Stimulated activated CD8-positive, alpha-beta memory T cell treated with anti-CD3 and anti-CD28 coated beads, Interleukin-7, amount 100 ng/mL, for 4 hours (primary cell): ENCODE measurements around the gene TIPRL.

Experiments
- DNase-seq, 2 donors: peaks; one replicate each; pipeline ENCODE4 v3.0.0-alpha.2; 2020; ENCODE audit warnings: low read depth in 2 of 2

Gene TIPRL

GRCh38 chr1:168213349-168213748, 34.6 kb downstream of the TIPRL start:
- no peak for DNase-seq

GRCh38 chr1:168216171-168216570, 37.4 kb downstream of the TIPRL start:
- no peak for DNase-seq

GRCh38 chr1:168217664-168218063, 38.9 kb downstream of the TIPRL start:
- DNase-seq, result no peak

GRCh38 chr1:168218658-168219057, 39.9 kb downstream of the TIPRL start:
- DNase-seq, result no peak

DNA sequence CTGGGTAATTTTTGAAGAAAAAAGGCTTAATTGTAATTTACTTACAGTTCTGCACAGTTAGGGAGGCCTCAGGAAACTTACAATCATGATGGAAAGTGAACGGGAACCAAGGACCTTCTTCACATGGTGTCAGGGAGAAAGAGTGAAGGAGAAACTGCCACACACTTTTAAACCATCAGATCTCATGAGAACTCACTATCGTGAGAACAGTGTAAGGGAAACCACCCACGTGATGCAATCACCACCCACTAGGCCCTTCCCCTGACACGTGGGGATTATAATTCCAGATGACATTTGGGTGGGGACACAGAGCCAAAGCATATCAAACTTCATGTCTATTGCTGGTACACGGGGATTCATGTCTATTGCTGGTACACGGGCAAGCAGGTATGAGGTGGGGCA, 41.7 kb downstream of the TIPRL start:
- DNase-seq, result no peak

GRCh38 chr1:168221275-168221674, 42.5 kb downstream of the TIPRL start:
- no peak for DNase-seq

DNA sequence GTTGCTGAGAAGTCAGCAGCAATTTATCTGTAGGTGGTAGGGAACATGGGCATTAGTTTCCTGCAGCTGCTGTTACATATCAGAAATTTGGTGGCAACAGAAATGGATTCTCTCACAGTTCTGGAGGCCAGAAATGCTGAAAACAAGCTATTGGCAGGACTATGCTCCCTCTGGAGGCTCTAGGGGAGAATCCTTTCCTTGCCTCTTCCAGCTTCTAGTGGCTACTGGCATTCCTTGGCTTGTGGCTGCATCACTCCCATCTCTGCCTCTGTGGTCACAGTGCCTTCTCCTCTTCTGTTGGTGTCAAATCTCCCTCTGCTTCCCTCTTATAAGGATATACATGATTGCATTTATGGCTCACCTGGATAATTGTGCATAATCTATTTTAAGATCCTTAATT, 44.5 kb downstream of the TIPRL start:
- no peak for DNase-seq

DNA sequence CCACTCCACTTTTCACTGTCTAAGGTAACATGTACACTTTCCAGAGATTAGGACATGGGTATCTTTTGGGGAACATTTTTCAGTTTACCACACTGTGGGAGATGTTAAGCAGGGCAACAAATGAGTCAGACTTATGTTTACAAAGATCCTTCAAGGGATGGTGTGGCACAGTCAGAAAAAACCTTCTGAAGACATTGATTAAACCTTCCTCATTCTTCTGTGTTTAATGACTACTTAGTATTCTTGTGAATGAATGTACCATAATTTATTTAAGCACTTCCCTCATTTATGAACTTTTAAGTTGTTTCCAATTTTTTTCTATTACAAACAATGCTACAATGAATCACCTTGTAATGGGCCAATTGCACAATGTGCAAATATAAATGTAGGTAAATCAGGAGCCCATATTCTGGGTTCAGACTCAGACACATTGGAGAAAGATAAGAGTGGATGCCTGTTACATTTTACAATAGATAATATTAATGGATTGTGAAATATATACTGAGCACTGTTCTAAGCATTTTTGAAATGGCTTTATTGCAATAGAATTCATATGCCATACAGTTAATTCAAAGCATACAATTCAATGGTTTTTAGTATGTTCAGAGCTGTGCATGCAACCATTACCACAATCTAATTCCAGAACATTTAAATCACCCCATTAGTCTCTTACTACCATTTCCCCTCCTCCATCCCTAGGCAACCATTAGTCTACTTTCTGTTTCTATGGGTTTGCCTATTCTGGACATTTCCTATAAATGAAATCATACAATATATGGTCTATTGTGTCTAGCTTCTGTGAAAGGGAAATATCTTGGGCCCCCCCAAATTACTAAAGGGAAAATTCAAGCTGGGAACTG, 45.1 kb downstream of the TIPRL start:
- DNase-seq, result no peak

- DNase-seq, result no peak
Observed at GRCh38 chr1:168224991-168225390, 46.2 kb downstream of the TIPRL start.

DNA sequence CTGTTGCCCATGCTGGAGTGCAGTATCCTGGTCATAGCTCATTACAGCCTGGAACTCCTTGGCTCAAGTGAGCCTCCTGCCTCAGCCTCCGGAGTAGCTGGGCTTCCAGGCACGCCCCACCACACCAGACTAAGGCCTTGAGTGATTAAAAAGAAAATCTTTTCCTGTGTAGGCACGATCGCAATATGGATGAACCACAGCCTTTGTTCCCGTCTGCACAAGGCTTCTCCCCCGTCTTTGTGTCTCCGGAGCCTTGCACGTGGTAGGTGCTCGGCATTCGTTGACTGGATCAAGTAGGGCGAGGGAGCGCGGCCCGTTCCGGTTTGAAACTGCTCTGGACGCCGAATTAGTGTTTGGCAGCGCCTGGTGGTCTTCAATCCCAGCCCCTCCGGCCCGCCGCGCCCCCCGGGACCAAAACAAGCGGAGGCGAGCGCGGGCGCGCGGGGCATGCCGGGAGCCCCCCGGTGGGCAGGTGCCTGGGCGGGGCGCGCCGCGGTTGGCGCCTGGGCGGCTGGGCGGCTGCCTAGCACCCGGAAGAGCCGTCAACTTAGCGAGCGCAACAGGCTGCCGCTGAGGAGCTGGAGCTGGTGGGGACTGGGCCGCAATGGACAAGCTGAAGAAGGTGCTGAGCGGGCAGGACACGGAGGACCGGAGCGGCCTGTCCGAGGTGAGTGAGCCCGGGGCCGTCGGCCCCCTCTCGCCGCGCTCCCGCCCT, 46.9 kb downstream of the TIPRL start, which contains the start of gene SFT2D2:
SFT2D2 (plus strand) TSS at position 529 of the 715 bp plus-strand sequence; CDS start at position 605, 76 bp downstream.
- DNase-seq, result peak; percentile 44 to 78

- DNase-seq, result no peak
Observed at GRCh38 chr1:168227620-168228019, 48.9 kb downstream of the TIPRL start.

GRCh38 chr1:168229893-168230292, 51.1 kb downstream of the TIPRL start:
- no peak for DNase-seq

- no peak for DNase-seq
Observed at GRCh38 chr1:168230709-168231108, 51.9 kb downstream of the TIPRL start.

DNA sequence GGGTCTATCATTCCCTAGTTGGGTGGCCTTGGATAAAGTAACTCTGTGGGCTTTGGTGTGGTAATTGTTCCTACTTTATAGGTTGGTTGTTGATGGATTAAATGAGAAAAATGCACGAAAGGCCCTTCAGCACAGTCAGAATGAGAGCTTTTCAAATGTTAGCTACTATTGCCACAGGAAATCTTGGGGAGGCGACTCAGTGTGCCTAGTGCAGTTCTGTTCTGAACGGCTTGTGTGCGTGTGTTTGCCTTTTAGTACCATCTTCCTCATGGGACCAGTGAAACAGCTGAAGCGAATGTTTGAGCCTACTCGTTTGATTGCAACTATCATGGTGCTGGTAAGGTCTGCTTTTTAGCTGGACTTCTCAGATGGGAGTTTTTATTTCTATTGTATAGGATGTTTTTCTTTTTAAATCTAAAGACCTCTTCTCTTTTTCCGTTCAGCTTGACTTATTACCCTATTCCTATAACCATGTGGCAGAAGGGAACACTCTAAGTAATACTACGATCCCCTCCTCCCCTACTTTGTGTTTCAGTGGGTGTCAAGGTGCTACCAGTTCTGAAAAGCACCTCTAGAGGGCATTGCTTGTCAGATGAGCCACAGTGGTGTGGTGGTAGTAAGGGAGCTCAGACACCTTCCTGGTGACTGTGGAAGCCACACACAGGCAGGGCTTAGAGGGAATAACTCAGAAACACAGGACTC, 56.2 kb downstream of the TIPRL start:
- peak; percentile 12 to 23 for DNase-seq

DNA sequence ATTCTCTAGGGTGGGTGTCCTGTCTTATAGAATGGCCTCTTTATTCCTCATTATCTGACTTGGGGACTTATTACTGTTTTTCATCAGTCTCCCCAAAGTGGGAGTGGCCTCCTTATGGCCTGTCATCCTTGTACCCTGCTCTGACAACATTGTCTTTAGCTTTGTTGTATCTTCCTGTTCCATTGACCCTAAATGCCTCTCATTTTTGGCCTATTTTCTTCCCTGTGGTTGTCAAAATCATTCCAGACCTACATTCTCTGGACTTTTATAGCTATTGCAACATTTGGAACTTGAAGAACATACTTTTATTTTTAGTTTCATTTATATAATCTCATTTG, 56.8 kb downstream of the TIPRL start:
- no peak for DNase-seq

DNA sequence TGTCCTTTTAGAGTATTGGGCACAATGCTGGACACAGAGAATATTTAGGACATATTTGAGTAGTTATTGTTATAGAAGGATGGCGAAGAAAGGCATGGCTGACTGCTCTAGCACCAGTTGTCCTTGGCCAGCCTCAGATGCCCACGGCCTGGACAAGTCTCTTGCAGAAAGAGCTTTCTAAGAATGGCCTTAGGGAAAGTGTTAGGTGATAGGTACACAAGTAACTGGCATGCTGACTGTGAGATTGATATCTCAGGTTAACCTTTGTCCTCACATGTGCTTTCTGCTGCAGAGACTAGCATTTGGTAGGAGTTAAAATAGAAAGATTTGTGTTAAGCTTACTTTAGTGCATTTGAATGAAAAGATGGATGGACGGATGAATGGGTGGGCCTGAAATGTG, 57.2 kb downstream of the TIPRL start:
- no peak for DNase-seq

GRCh38 chr1:168236836-168237611, 58.3 kb downstream of the TIPRL start:
- no peak for DNase-seq

DNA sequence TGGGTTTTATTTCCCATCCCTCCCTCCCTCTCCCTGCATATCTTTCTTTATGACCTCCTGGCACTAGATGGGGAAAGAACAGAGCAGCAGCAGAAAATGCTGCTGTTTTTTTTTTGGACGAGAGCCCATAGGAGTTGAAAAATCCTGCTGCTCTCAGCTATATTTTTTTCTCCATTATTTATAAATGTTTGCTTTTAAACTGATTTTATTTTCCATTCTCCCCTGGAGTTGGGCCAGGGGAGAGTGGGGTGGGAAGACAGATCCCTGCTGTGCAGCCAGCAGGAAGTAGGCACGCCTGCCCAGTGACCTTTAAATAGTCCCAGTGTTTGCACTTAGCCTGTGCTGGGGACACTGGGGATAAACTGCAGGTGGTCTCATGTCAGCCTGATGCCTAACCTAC, 64.4 kb downstream of the TIPRL start:
- DNase-seq, result no peak

GRCh38 chr1:168243636-168244212, 65.0 kb downstream of the TIPRL start:
- DNase-seq, result no peak

- no peak for DNase-seq
Observed at GRCh38 chr1:168245042-168245441, 66.3 kb downstream of the TIPRL start.

DNA sequence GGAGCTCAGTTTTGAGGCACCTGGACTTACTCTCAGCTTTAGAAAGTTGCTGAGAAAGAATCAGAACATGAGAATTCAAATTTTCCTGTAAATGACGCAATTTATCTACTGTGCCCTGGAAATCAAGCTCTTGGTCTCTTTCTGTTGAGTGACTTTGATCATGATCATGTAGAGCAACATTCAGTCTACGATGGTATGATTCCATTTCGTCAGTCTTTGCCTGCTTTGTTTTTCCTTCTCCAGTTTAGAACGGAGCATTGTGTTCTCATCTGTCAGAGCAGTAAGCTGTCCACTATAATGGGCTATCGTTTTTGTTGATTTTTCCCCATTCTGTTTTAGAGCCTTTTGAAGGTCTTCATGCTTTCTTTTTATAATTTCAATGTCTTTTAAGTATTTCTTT, 67.7 kb downstream of the TIPRL start:
- DNase-seq, result no peak
